Natural killer cell (primary cell): Measurements from ENCODE around the gene LAMC3. TPM values are rescaled to one million over a fixed set of nuclear protein-coding genes. Genes with fewer than 3 reads are reported as not detected.

Source experiments
- ATAC-seq, 3 donors: fragments of 150-1000 bp in 2 of 3; fragments of 200-7000 bp in 1 of 3; cut with Tn5 transposase; 1 replicate in 1 of 3; 2 replicates in 2 of 3; pipeline ENCODE4 v1.10.0; 2021; ENCODE audit warnings: mild to moderate bottlenecking in 2 of 3, moderate library complexity in 2 of 3
- DNase-seq, 2 donors: peaks; one replicate each; pipeline versions ENCODE4 v3.0.0 to v3.0.0-alpha.2; 2013 to 2021; ENCODE audit warnings: mixed read lengths in 1 of 2
- H3K27ac ChIP-seq: one replicate; pipeline ENCODE4 v1.5.1; 2013; ENCODE audit warnings: mild to moderate bottlenecking, low read length
- H3K27me3 ChIP-seq: one replicate; pipeline ENCODE4 v1.6.1; 2013; ENCODE audit warnings: low read length; ENCODE audit not compliant: control insufficient read depth, insufficient read depth
- H3K36me3 ChIP-seq: one replicate; pipeline ENCODE4 v1.6.1; 2013; ENCODE audit warnings: low read length; ENCODE audit not compliant: control insufficient read depth, insufficient read depth
- H3K4me1 ChIP-seq: one replicate; pipeline ENCODE4 v1.6.1; 2013; ENCODE audit warnings: low read length; ENCODE audit not compliant: control insufficient read depth, insufficient read depth
- H3K4me3 ChIP-seq: one replicate; pipeline ENCODE4 v1.5.1; 2013; ENCODE audit warnings: low read length
- H3K9me3 ChIP-seq: one replicate; pipeline ENCODE4 v1.6.1; 2013; ENCODE audit warnings: low read length; ENCODE audit not compliant: control insufficient read depth, insufficient read depth
- H3K27ac Mint-ChIP-seq, 2 donors: one replicate each; pipeline ENCODE4 v1.8.0; 2022; ENCODE audit warnings: mild to moderate bottlenecking in 2 of 2, mixed read lengths in 2 of 2, moderate library complexity in 1 of 2
- H3K27me3 Mint-ChIP-seq, 2 donors: one replicate each; pipeline ENCODE4 v1.8.0; 2022; ENCODE audit warnings: low read depth in 2 of 2, mixed read lengths in 2 of 2
- H3K36me3 Mint-ChIP-seq: one replicate; pipeline ENCODE4 v1.8.0; 2022; ENCODE audit warnings: mixed read lengths
- H3K4me1 Mint-ChIP-seq, 2 donors: one replicate each; pipeline ENCODE4 v1.8.0; 2022; ENCODE audit warnings: mixed read lengths in 2 of 2
- H3K4me3 Mint-ChIP-seq: one replicate; pipeline ENCODE4 v1.8.0; 2022; ENCODE audit warnings: mild to moderate bottlenecking, moderate library complexity, mixed read lengths
- H3K9me3 Mint-ChIP-seq, 2 donors: one replicate each; pipeline ENCODE4 v1.8.0; 2022; ENCODE audit warnings: mixed read lengths in 2 of 2
- CTCF ChIP-seq: fragments of 200-600 bp; IDR thresholded peaks from one replicate; pipeline ENCODE4 v1.8.0; 2022; ENCODE audit warnings: antibody characterized with exemption
- WGBS: methylation state at CpG from one replicate; pipeline ENCODE4 v1.1.7; 2013; ENCODE audit warnings: missing lambda C conversion rate; ENCODE audit not compliant: insufficient coverage; 5-methylcytosine and 5-hydroxymethylcytosine counted together
- intact Hi-C: fragments of 100-400 bp; cut with micrococcal nuclease; formaldehyde crosslinking; loops from one replicate; pipeline ENCODE4 v1.14.2; 2022
- total RNA-seq, 4 donors: library from RNA; stranded (reverse); fragments of 120-200 nt in 1 of 4; gene quantifications; one replicate each; pipeline versions ENCODE4 v1.2.3 to v1.2.4, GENCODE V29; 2013 to 2022

The LAMC3 gene
- total RNA-seq, 3 donors from 2014 or later (not counting 1 experiment from before 2014, with no cell fraction given), result not detected

GRCh38 chr9:130991778-130992681, 16.9 kb upstream of the LAMC3 start:
- 89% methylated on average over 20 of the region's 20 CpGs for WGBS
- Mint-ChIP-seq H3K9me3 (no peaks in the 10 kb centered on the region), H3K36me3 (no peaks in the 10 kb centered on the region), H3K27ac (no peak overlapping the region), H3K4me1 (peaks cover 0 to 5% of the 10 kb centered on the region in 2 donors), H3K27me3 (no peaks in the 10 kb centered on the region), H3K4me3 (no peak overlapping the region)
- Histone ChIP-seq H3K27me3 (no peaks in the 10 kb centered on the region), H3K36me3 (no peaks in the 10 kb centered on the region), H3K4me1 (peaks cover 20% of the 10 kb centered on the region), H3K27ac (no peak overlapping the region), H3K4me3 (no peak overlapping the region), H3K9me3 (no peaks in the 10 kb centered on the region)
- intact Hi-C loops, result no loop called here
- no peak for ATAC-seq
- no peak for TF ChIP-seq CTCF
- no peak for DNase-seq

DNA sequence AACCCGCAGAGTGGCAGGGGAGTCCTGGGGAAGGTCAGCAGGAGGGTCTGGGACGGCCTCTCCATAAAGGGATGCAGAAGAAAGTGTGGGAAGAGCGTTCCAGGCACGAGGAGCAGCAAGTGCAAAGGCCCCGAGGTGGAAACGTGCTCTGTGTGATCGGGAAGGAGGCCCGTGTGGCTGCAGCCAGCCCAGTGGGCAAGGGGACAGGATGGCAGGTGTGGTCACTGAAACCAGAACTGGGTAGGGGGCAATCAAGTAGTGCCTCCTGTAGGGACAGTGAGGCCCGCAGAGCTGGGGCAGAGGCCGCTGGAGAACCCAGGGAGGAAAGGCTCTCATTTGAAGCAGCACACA, 16.3 kb upstream of the LAMC3 start:
- no peaks in the 10 kb centered on the region for H3K9me3 Mint-ChIP-seq
- no peaks in the 10 kb centered on the region for H3K36me3 ChIP-seq
- DNase-seq, result no peak
- TF ChIP-seq CTCF, result no peak
- no peaks in the 10 kb centered on the region for H3K27me3 Mint-ChIP-seq
- ATAC-seq, result no peak
- no peaks in the 10 kb centered on the region for H3K9me3 ChIP-seq
- H3K27ac Mint-ChIP-seq, result no peak overlapping the region
- H3K4me3 Mint-ChIP-seq, result no peak overlapping the region
- no peaks in the 10 kb centered on the region for H3K27me3 ChIP-seq
- WGBS, result 88% methylated on average over 10 of the region's 10 CpGs
- H3K4me1 Mint-ChIP-seq, result peaks cover 0 to 5% of the 10 kb centered on the region in 2 donors
- intact Hi-C loops, result no loop called here
- H3K27ac ChIP-seq, result no peak overlapping the region
- H3K4me3 ChIP-seq, result no peak overlapping the region
- H3K4me1 ChIP-seq, result peaks cover 20% of the 10 kb centered on the region
- no peaks in the 10 kb centered on the region for H3K36me3 Mint-ChIP-seq

- Mint-ChIP-seq H3K27me3 (no peaks in the 10 kb centered on the region), H3K4me1 (peaks cover 0 to 5% of the 10 kb centered on the region in 2 donors), H3K27ac (no peak overlapping the region), H3K9me3 (no peaks in the 10 kb centered on the region), H3K36me3 (no peaks in the 10 kb centered on the region), H3K4me3 (no peak overlapping the region)
- Histone ChIP-seq H3K9me3 (no peaks in the 10 kb centered on the region), H3K4me1 (peaks cover 20% of the 10 kb centered on the region), H3K36me3 (no peaks in the 10 kb centered on the region), H3K27me3 (no peaks in the 10 kb centered on the region), H3K27ac (no peak overlapping the region), H3K4me3 (no peak overlapping the region)
- ATAC-seq, result no peak
- intact Hi-C loops, result no loop called here
- 58% methylated on average over 14 of the region's 14 CpGs for WGBS
- TF ChIP-seq CTCF, result no peak
- DNase-seq, result no peak
Observed at GRCh38 chr9:130993303-130994030, 15.5 kb upstream of the LAMC3 start.
